HFF-Myc (cell line): ENCODE measurements around the gene NEUROG3.
"Not testable (repeated sequence)": the region's sequence is repeated elsewhere in the genome, so short reads cannot be mapped to it uniquely, and the experiment has no call there.

Experiments used
- DNase-seq: peaks from one replicate; pipeline ENCODE4 v3.0.0-alpha.2; 2011; ENCODE audit warnings: low read depth; ENCODE audit errors: extremely low read depth
- H3K4me3 ChIP-seq: replicated peaks from 2 replicates; pipeline ENCODE4 v1.5.1; 2011; ENCODE audit warnings: low read depth, mild to moderate bottlenecking, control low read depth, low read length
- CTCF ChIP-seq: IDR thresholded peaks from 2 replicates; pipeline ENCODE4 v1.5.1; 2012; ENCODE audit warnings: mild to moderate bottlenecking, low read depth, low read length, control low read depth; ENCODE audit errors: missing control alignments

Gene NEUROG3

GRCh38 chr10:69549959-69550358, 23.3 kb downstream of the NEUROG3 start:
- no peak overlapping the region for H3K4me3 ChIP-seq
- no peak for DNase-seq
- TF ChIP-seq CTCF, result no peak

- no peak for TF ChIP-seq CTCF
- no peak for DNase-seq
- no peak overlapping the region for H3K4me3 ChIP-seq
Measured at GRCh38 chr10:69541463-69541862, 31.8 kb downstream of the NEUROG3 start.

- TF ChIP-seq CTCF, result no peak
- H3K4me3 ChIP-seq, result no peak overlapping the region
- no peak for DNase-seq
Measured at GRCh38 chr10:69538461-69538860, 34.8 kb downstream of the NEUROG3 start.

- no peak for DNase-seq
- no peak overlapping the region for H3K4me3 ChIP-seq
- TF ChIP-seq CTCF, result no peak
Measured at GRCh38 chr10:69537449-69537848, 35.8 kb downstream of the NEUROG3 start.

GRCh38 chr10:69536521-69536920, 36.7 kb downstream of the NEUROG3 start:
- not testable (repeated sequence) for H3K4me3 ChIP-seq, DNase-seq

GRCh38 chr10:69533658-69534057, 39.6 kb downstream of the NEUROG3 start:
- H3K4me3 ChIP-seq, result no peak overlapping the region
- DNase-seq, result no peak
- no peak for TF ChIP-seq CTCF

- H3K4me3 ChIP-seq, result no peak overlapping the region
- DNase-seq, result no peak
- TF ChIP-seq CTCF, result no peak
Measured at GRCh38 chr10:69527961-69528360, 45.3 kb downstream of the NEUROG3 start.
